Upper lobe of left lung (tissue), 6 donors: ENCODE results near the gene PYROXD2. TPM values are rescaled to one million over a fixed set of nuclear protein-coding genes. Genes with fewer than 3 reads are reported as not detected.

ENCODE experiments used
- ATAC-seq, 2 donors: fragments of 200-7000 bp; cut with Tn5 transposase; one replicate each; pipeline ENCODE4 v1.9.1; 2022; ENCODE audit warnings: mild to moderate bottlenecking in 2 of 2, moderate library complexity in 2 of 2; ENCODE audit not compliant: low FRiP score in 2 of 2
- DNase-seq, 2 donors: peaks; one replicate each; pipeline ENCODE4 v3.0.0-alpha.2; 2019 to 2020
- H3K27ac ChIP-seq, 4 donors: fragments of 200-600 bp; sonication (generic); one replicate each; pipeline ENCODE4 v1.5.1; 2016 to 2019
- H3K27me3 ChIP-seq, 4 donors: fragments of 200-600 bp; sonication (generic); one replicate each; pipeline ENCODE4 v1.5.1; 2017 to 2019
- H3K36me3 ChIP-seq, 4 donors: fragments of 200-600 bp; sonication (generic); one replicate each; pipeline ENCODE4 v1.5.1; 2016 to 2019
- H3K4me1 ChIP-seq, 4 donors: fragments of 200-600 bp; sonication (generic); one replicate each; pipeline ENCODE4 v1.5.1; 2018 to 2019
- H3K4me3 ChIP-seq, 4 donors: fragments of 200-600 bp; sonication (generic); one replicate each; pipeline ENCODE4 v1.5.1; 2017 to 2019; ENCODE audit warnings: mild to moderate bottlenecking in 2 of 4, moderate library complexity in 1 of 4
- H3K9me3 ChIP-seq, 4 donors: fragments of 200-600 bp; sonication (generic); one replicate each; pipeline ENCODE4 v1.5.1; 2018 to 2019
- EP300 ChIP-seq, 4 donors: sonication (generic); formaldehyde crosslinking; IDR thresholded peaks; one replicate each; pipeline ENCODE4 v1.5.1; 2017; ENCODE audit warnings: antibody characterized with exemption in 4 of 4, control low read depth in 2 of 4
- POLR2A ChIP-seq, 4 donors: fragments of 450-650 bp; IDR thresholded peaks; one replicate each; pipeline ENCODE4 v1.5.1; 2016 to 2017; ENCODE audit warnings: antibody characterized with exemption in 4 of 4, mild to moderate bottlenecking in 2 of 4
- POLR2AphosphoS5 ChIP-seq, 2 donors: sonication (generic); formaldehyde crosslinking; IDR thresholded peaks; one replicate each; pipeline ENCODE4 v1.5.1; 2017; ENCODE audit warnings: antibody characterized with exemption in 2 of 2
- WGBS, 2 donors: methylation state at CpG; one replicate each; pipeline ENCODE4 v1.1.5; 2017 to 2018; 5-methylcytosine and 5-hydroxymethylcytosine counted together
- total RNA-seq, 6 donors: library from RNA; depleted of rRNA in 4 of 6; stranded (reverse); fragments of >200 nt in 4 of 6; gene quantifications; one replicate each; pipeline versions ENCODE4 v1.1.0 to v1.2.1, GENCODE V29; 2016 to 2021
- TF ChIP-seq, protein P1 (sequence below), 6 experiments: fragments of 450-650 bp in 4 of 6; fragments of 200-600 bp in 2 of 6; sonication (generic) in 2 of 6; IDR thresholded peaks; one replicate each; pipeline ENCODE4 v1.5.1; 2016 to 2019; ENCODE audit warnings: antibody characterized with exemption in 6 of 6
- donor health status: DM: no; HTN: no; CAD: no; lungs with moderate emphysema.
- donor health status: DM: no; HTN: yes; CAD: no; lungs with severe emphysema.

Gene PYROXD2
- total RNA-seq, 6 donors from 2014 or later: 6.5 to 29.3 (median 9.3) TPM

DNA sequence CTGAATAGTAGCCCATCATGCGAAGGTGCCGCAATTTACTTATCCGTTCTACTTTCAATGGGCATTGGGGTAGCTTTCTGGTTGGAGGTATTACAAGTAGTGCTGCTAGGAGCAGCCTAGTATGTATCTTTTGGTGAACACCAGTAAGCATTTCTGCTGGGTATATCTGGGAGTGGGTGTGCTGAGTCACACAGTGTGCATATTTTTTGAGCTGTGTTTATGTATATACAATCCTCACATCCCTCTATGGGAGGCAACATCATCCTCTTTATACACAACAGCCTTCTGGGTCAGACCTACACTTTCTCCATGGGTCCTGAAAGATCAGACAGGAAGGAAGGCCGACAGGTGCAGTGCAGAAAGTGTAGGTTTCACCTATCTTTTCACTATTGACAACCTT, 36.3 kb downstream of the PYROXD2 start:
- H3K4me3 ChIP-seq: no peak overlapping the region
- H3K27ac ChIP-seq: no peak overlapping the region
- TF ChIP-seq POLR2A (IDR thresholded peaks at IDR 0.05): no peak
- DNase-seq (no peak), ATAC-seq (no peak)
- no peaks in the 10 kb centered on the region for H3K4me1 ChIP-seq
- H3K36me3 ChIP-seq: peaks cover 0 to 5% (median 1%) of the 10 kb centered on the region in 4 donors
- peaks cover 0 to 3% (median 0%) of the 10 kb centered on the region in 4 donors for H3K9me3 ChIP-seq
- no peaks in the 10 kb centered on the region for H3K27me3 ChIP-seq
- 93 to 95% methylated on average over 4 of the region's 4 CpGs for WGBS, 2 donors

DNA sequence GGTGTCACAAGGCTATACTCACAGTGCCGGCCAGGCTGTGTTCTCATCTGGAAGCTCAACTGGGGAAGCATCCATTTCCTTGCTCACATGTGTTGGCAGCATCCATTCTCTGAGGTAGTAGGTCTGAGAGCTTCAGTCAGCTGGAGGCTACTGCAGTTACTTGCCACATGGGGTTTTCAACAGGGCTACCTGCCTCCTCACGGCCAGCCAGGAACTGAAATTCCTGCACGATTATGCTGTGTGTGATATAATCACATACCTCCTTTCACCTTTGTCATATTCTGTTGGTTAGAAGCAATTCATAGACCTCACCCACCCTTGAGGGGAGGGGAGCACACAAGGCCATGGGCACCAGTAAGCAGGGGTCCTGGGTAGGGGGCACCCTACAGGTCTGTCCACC, 37.4 kb downstream of the PYROXD2 start:
- Histone ChIP-seq H3K27ac (no peak overlapping the region), H3K36me3 (no peaks in the 10 kb centered on the region), H3K27me3 (no peaks in the 10 kb centered on the region), H3K4me1 (no peaks in the 10 kb centered on the region), H3K4me3 (no peak overlapping the region), H3K9me3 (peaks cover 0 to 3% (median 0%) of the 10 kb centered on the region in 4 donors)
- 95 to 97% methylated on average over 3 of the region's 3 CpGs for WGBS, 2 donors
- TF ChIP-seq, protein P1, sequence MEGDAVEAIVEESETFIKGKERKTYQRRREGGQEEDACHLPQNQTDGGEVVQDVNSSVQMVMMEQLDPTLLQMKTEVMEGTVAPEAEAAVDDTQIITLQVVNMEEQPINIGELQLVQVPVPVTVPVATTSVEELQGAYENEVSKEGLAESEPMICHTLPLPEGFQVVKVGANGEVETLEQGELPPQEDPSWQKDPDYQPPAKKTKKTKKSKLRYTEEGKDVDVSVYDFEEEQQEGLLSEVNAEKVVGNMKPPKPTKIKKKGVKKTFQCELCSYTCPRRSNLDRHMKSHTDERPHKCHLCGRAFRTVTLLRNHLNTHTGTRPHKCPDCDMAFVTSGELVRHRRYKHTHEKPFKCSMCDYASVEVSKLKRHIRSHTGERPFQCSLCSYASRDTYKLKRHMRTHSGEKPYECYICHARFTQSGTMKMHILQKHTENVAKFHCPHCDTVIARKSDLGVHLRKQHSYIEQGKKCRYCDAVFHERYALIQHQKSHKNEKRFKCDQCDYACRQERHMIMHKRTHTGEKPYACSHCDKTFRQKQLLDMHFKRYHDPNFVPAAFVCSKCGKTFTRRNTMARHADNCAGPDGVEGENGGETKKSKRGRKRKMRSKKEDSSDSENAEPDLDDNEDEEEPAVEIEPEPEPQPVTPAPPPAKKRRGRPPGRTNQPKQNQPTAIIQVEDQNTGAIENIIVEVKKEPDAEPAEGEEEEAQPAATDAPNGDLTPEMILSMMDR (IDR thresholded peaks at IDR 0.05): no peak
- TF ChIP-seq POLR2AphosphoS5 (IDR thresholded peaks at IDR 0.05) (no peak), EP300 (IDR thresholded peaks at IDR 0.05) (no peak), POLR2A (IDR thresholded peaks at IDR 0.05) (no peak)
- ATAC-seq: no peak
- no peak for DNase-seq

DNA sequence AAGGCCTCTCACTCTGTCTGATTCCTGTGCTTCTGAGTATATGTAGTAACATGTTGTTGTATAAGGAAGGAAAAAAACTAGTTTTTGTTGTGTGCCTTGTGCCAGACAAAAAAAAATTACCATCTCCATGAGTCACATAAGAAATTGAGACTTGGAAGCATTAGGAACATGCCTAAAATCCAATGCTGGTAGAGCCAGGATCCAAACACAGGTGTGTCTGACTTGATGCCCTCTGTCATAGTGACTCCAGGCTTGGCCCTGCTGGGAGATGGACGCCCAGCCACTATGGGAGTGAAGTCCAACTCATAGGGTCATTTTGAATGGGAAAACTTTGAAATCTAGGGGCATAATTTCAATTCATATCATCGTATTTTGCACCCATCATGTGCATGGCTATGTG, 38.0 kb downstream of the PYROXD2 start:
- TF ChIP-seq POLR2A (IDR thresholded peaks at IDR 0.05) (no peak), EP300 (IDR thresholded peaks at IDR 0.05) (no peak)
- TF ChIP-seq, protein P1 (IDR thresholded peaks at IDR 0.05): no peak
- DNase-seq (peak in 1 of 2 donors; percentile 3), ATAC-seq (no peak)
- Histone ChIP-seq H3K4me1 (no peaks in the 10 kb centered on the region), H3K4me3 (no peak overlapping the region), H3K27ac (no peak overlapping the region), H3K9me3 (peaks cover 0 to 3% (median 0%) of the 10 kb centered on the region in 4 donors), H3K36me3 (no peaks in the 10 kb centered on the region), H3K27me3 (no peaks in the 10 kb centered on the region)
- WGBS, 2 donors: 75 to 94% methylated on average over 2 of the region's 2 CpGs

DNA sequence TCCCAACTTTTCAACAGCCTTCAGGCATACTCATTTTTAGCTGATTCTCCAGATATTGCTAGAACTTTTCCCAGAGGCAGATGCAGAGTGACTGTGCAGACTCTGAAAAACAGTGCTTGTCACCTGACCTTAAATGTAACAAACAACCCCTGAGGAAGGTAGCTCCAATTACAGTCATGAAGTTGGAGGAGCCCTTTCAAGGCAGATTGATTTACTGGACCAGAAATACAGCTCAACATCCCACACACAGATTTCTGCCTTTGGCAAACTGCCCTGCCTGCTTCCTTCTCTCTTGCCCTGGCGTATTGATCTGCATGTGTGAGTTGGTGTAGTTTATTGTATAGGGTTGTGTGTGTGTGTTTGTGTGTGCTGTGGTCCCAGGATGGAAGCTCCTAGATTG, 38.5 kb downstream of the PYROXD2 start:
- Histone ChIP-seq H3K4me1 (no peaks in the 10 kb centered on the region), H3K36me3 (no peaks in the 10 kb centered on the region), H3K4me3 (no peak overlapping the region), H3K9me3 (peaks cover 0 to 3% (median 0%) of the 10 kb centered on the region in 4 donors), H3K27me3 (no peaks in the 10 kb centered on the region), H3K27ac (no peak overlapping the region)
- DNase-seq (peak in 1 of 2 donors; percentile 3), ATAC-seq (no peak)
- 63% methylated on average over 1 of the region's 1 CpG; no CpG with 5 or more reads in 1 of the 2 donors for WGBS, 2 donors
- no peak for TF ChIP-seq EP300 (IDR thresholded peaks at IDR 0.05)
- TF ChIP-seq POLR2AphosphoS5 (IDR thresholded peaks at IDR 0.05): no peak
- TF ChIP-seq, protein P1 (IDR thresholded peaks at IDR 0.05): no peak
- TF ChIP-seq POLR2A (IDR thresholded peaks at IDR 0.05): no peak

DNA sequence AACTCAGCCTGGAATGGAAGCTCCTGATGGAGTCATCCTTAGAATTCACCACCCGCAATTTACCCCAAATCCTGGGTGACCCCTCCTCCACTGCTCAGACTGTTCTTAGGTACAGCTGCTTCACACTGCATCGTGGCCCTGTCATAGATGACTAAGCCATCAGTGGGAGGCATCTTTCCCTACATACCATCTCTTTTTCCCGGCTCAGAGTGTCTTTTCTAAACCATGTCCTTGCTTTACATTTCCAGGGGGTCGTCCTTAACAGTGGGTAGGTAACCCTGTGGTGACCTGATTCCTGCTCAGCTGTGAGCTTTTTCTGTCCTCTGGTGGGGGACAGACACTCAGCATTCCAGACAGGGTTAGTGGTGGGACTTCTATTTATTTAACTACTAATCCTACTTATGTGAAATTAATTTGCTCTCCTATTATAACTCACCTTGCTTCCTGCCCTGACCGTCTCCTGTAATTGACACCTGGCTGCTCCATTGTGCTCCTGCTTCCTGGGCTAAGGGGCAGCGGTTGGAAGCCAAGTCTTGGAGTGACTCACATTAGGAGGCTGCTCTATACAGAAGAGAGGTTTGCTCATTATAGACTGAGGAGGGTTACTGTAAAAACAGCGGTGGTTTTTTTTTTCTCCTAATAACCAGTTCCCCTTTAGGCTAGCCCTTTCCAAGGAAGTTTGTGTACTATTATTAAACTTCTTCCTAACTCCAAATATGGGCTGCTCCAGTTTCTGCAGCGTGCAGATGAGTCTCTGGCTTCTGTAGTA, 40.6 kb downstream of the PYROXD2 start:
- DNase-seq (peak in 1 of 2 donors; percentile 10), ATAC-seq (peak in 1 of 2 donors; percentile 32)
- no peaks in the 10 kb centered on the region for H3K36me3 ChIP-seq
- H3K27me3 ChIP-seq: no peaks in the 10 kb centered on the region
- peaks cover 0 to 6% (median 1%) of the 10 kb centered on the region in 4 donors for H3K4me1 ChIP-seq
- no peak overlapping the region for H3K27ac ChIP-seq
- 57 to 64% methylated on average over 8 of the region's 8 CpGs for WGBS, 2 donors
- no peak for TF ChIP-seq POLR2A (IDR thresholded peaks at IDR 0.05)
- TF ChIP-seq, protein P1 (IDR thresholded peaks at IDR 0.05): no peak
- TF ChIP-seq POLR2AphosphoS5 (IDR thresholded peaks at IDR 0.05): no peak
- no peak for TF ChIP-seq EP300 (IDR thresholded peaks at IDR 0.05)
- H3K4me3 ChIP-seq: no peak overlapping the region
- H3K9me3 ChIP-seq: peaks cover 0 to 3% (median 0%) of the 10 kb centered on the region in 4 donors
